Measurements from ENCODE around the gene NXPH1. TPM values are rescaled to one million over a fixed set of nuclear protein-coding genes. Genes with fewer than 3 reads are reported as not detected.

NXPH1 gene
- total and polyA plus RNA-seq, 11 donors: not detected

GRCh38 chr7:8549046-8549445, 115.6 kb downstream of the NXPH1 start:
- H3K4me1 ChIP-seq: no peaks in the 10 kb centered on the region
- H3K27ac ChIP-seq: no peak overlapping the region
- no peaks in the 10 kb centered on the region for H3K36me3 ChIP-seq
- whole genome bisulfite sequencing, 4 donors: 71 to 80% (median 77%) methylated on average over 3 of the region's 3 CpGs
- H3K4me3 ChIP-seq: no peak overlapping the region
- intact Hi-C loops (cut with DNase I): no loop called here
- no peaks in the 10 kb centered on the region for H3K27me3 ChIP-seq
- H3K9me3 ChIP-seq: no peaks in the 10 kb centered on the region
- no peak for TF ChIP-seq POLR2A (IDR thresholded peaks at IDR 0.05)
- no peak for TF ChIP-seq CTCF (IDR thresholded peaks at IDR 0.05)
- DNase-seq (no peak), ATAC-seq (no peak)

GRCh38 chr7:8560501-8560900, 127.1 kb downstream of the NXPH1 start:
- Histone ChIP-seq H3K27me3 (peaks cover 0 to 12% (median 0%) of the 10 kb centered on the region in 9 donors), H3K4me3 (no peak overlapping the region), H3K9me3 (no peaks in the 10 kb centered on the region), H3K36me3 (no peaks in the 10 kb centered on the region), H3K27ac (no peak overlapping the region), H3K4me1 (no peaks in the 10 kb centered on the region)
- ATAC-seq: no peak
- no peak for DNase-seq
- intact Hi-C loops (cut with DNase I): no loop called here
- 56 to 67% (median 60%) methylated on average over 2 of the region's 2 CpGs for WGBS, 4 donors
- TF ChIP-seq POLR2A (IDR thresholded peaks at IDR 0.05): no peak
- TF ChIP-seq CTCF (IDR thresholded peaks at IDR 0.05): no peak

- DNase-seq (no peak), ATAC-seq (no peak)
Measured at GRCh38 chr7:8561449-8561848, 128.0 kb downstream of the NXPH1 start.

GRCh38 chr7:8564281-8564680, 130.9 kb downstream of the NXPH1 start:
- ATAC-seq (no peak), DNase-seq (no peak)
- H3K27me3 ChIP-seq: peaks cover 0 to 4% (median 0%) of the 10 kb centered on the region in 9 donors
- H3K4me3 ChIP-seq: no peak overlapping the region
- H3K9me3 ChIP-seq: no peaks in the 10 kb centered on the region
- H3K27ac ChIP-seq: no peak overlapping the region
- H3K36me3 ChIP-seq: no peaks in the 10 kb centered on the region
- intact Hi-C loops (cut with DNase I): no loop called here
- 75 to 83% (median 78%) methylated on average over 3 of the region's 3 CpGs for WGBS, 4 donors
- H3K4me1 ChIP-seq: no peaks in the 10 kb centered on the region
- TF ChIP-seq POLR2A (IDR thresholded peaks at IDR 0.05): no peak
- no peak for TF ChIP-seq CTCF (IDR thresholded peaks at IDR 0.05)

More at GRCh38 chr7:8561449-8561848, 128.0 kb downstream of the NXPH1 start:
- Histone ChIP-seq H3K27ac (no peak overlapping the region), H3K27me3 (peaks cover 0 to 12% (median 0%) of the 10 kb centered on the region in 9 donors), H3K9me3 (no peaks in the 10 kb centered on the region), H3K4me3 (no peak overlapping the region), H3K4me1 (no peaks in the 10 kb centered on the region), H3K36me3 (no peaks in the 10 kb centered on the region)
- TF ChIP-seq CTCF (IDR thresholded peaks at IDR 0.05) (no peak), POLR2A (IDR thresholded peaks at IDR 0.05) (no peak)
- 52 to 64% (median 61%) methylated on average over 3 of the region's 3 CpGs for WGBS, 4 donors
- intact Hi-C loops (cut with DNase I): no loop called here
